Liver (tissue), 9 donors: ENCODE data around the gene ITGB2. TPM values are rescaled to one million over a fixed set of nuclear protein-coding genes. Genes with fewer than 3 reads are reported as not detected.

Experiments
- DNase-seq: peaks from one replicate; pipeline ENCODE4 v3.0.0-alpha.2; 2017; ENCODE audit warnings: low spot score
- H3K27ac ChIP-seq, 2 donors: one replicate each; pipeline ENCODE4 v1.7.0; 2013; ENCODE audit warnings: inconsistent platforms in 2 of 2, low read length in 2 of 2, control low read depth in 1 of 2, low read depth in 1 of 2, mild to moderate bottlenecking in 1 of 2
- H3K27me3 ChIP-seq, 4 donors: one replicate each; pipeline versions ENCODE4 v1.6.1 to v1.7.0; 2013; ENCODE audit warnings: low read length in 3 of 4, inconsistent platforms in 1 of 4, mild to moderate bottlenecking in 1 of 4, moderate library complexity in 1 of 4; ENCODE audit not compliant: control insufficient read depth in 4 of 4, insufficient read depth in 4 of 4
- H3K36me3 ChIP-seq, 4 donors: one replicate each; pipeline versions ENCODE4 v1.6.1 to v1.7.0; 2013; ENCODE audit warnings: low read length in 3 of 4, mild to moderate bottlenecking in 3 of 4, low read depth in 1 of 4, moderate library complexity in 1 of 4; ENCODE audit not compliant: control insufficient read depth in 4 of 4, insufficient read depth in 3 of 4
- H3K4me1 ChIP-seq, 4 donors: one replicate each; pipeline versions ENCODE4 v1.6.1 to v1.7.0; 2013; ENCODE audit warnings: low read length in 3 of 4, mild to moderate bottlenecking in 3 of 4, moderate library complexity in 1 of 4; ENCODE audit not compliant: control insufficient read depth in 4 of 4, insufficient read depth in 4 of 4
- H3K4me3 ChIP-seq, 3 donors: one replicate each; pipeline versions ENCODE4 v1.6.1 to v1.7.0; 2013; ENCODE audit warnings: low read length in 3 of 3, control low read depth in 1 of 3, low read depth in 1 of 3, mild to moderate bottlenecking in 1 of 3
- H3K9ac ChIP-seq, 2 donors: one replicate each; pipeline ENCODE4 v1.7.0; 2013; ENCODE audit warnings: low read length in 2 of 2, mild to moderate bottlenecking in 2 of 2, moderate library complexity in 2 of 2, control low read depth in 1 of 2, low read depth in 1 of 2
- H3K9me3 ChIP-seq, 4 donors: one replicate each; pipeline versions ENCODE4 v1.6.1 to v1.7.0; 2013; ENCODE audit warnings: low read length in 3 of 4; ENCODE audit not compliant: control insufficient read depth in 4 of 4
- FOXA1 ChIP-seq: IDR thresholded peaks from 2 replicates; pipeline ENCODE4 v1.6.1; 2016; ENCODE audit warnings: antibody characterized with exemption
- FOXA2 ChIP-seq: IDR thresholded peaks from 2 replicates; pipeline ENCODE4 v1.6.1; 2016; ENCODE audit warnings: antibody characterized with exemption
- GABPA ChIP-seq, 2 donors: IDR thresholded peaks in 1 of 2; conservative IDR thresholded peaks in 1 of 2; 2 replicates each; pipeline ENCODE4 v1.6.1; 2016; ENCODE audit warnings: antibody characterized with exemption in 2 of 2, mild to moderate bottlenecking in 1 of 2, moderate library complexity in 1 of 2
- HNF4A ChIP-seq, 2 donors: conservative IDR thresholded peaks; 2 replicates each; pipeline ENCODE4 v1.6.1; 2016; ENCODE audit warnings: antibody characterized with exemption in 2 of 2, mild to moderate bottlenecking in 2 of 2
- HNF4G ChIP-seq: IDR thresholded peaks from 2 replicates; pipeline ENCODE4 v1.6.1; 2016; ENCODE audit warnings: antibody characterized with exemption
- RXRA ChIP-seq, 2 donors: IDR thresholded peaks; 2 replicates each; pipeline ENCODE4 v1.6.1; 2017 to 2018; ENCODE audit warnings: antibody characterized with exemption in 2 of 2, mild to moderate bottlenecking in 1 of 2
- SP1 ChIP-seq: IDR thresholded peaks from 2 replicates; pipeline ENCODE4 v1.6.1; 2018; ENCODE audit warnings: antibody characterized with exemption, mild to moderate bottlenecking
- YY1 ChIP-seq: IDR thresholded peaks from 2 replicates; pipeline ENCODE4 v1.6.1; 2016; ENCODE audit warnings: antibody characterized with exemption, mild to moderate bottlenecking
- WGBS: extraction: QIAGEN DNeasy Blood & Tissue Kit; methylation state at CpG from one replicate; pipeline ENCODE4 v1.1.7; 2013; 5-methylcytosine and 5-hydroxymethylcytosine counted together
- polyA plus RNA-seq, 2 donors: library from polyadenylated mRNA; stranded (reverse) in 1 of 2; unstranded in 1 of 2; fragments of 200-250 nt in 1 of 2; fragments of >200 nt in 1 of 2; fragmentation: Nextera tagmentation in 1 of 2; extraction: Ambion mirVana in 1 of 2; gene quantifications; one replicate each; pipeline versions ENCODE4 v1.2.1 to v1.2.3, GENCODE V29; 2013 to 2015
- total RNA-seq, 2 donors: library from RNA; depleted of rRNA; stranded (reverse); fragments of >200 nt; gene quantifications; one replicate each; pipeline ENCODE4 v1.2.3, GENCODE V29; 2014
- TF ChIP-seq, protein P1 (sequence below): IDR thresholded peaks from 2 replicates; pipeline ENCODE4 v1.6.1; 2016; ENCODE audit warnings: antibody characterized with exemption
- TF ChIP-seq, protein P2 (sequence below): IDR thresholded peaks from 2 replicates; pipeline ENCODE4 v1.6.1; 2016; ENCODE audit warnings: antibody characterized with exemption
- TF ChIP-seq, protein P3 (sequence below): IDR thresholded peaks from 2 replicates; pipeline ENCODE4 v1.6.1; 2016; ENCODE audit warnings: antibody characterized with exemption
- TF ChIP-seq, protein P4 (sequence below): IDR thresholded peaks from 2 replicates; pipeline ENCODE4 v1.6.1; 2016; ENCODE audit warnings: antibody characterized with exemption, mild to moderate bottlenecking
- donor health status: healthy.
- donor health status: healthy.
- donor health status: healthy.
- donor health status: healthy.
- donor health status: healthy.

ITGB2 gene
- total and polyA plus RNA-seq, 4 donors, result 9.6 to 50.6 (median 28.7) TPM

DNA sequence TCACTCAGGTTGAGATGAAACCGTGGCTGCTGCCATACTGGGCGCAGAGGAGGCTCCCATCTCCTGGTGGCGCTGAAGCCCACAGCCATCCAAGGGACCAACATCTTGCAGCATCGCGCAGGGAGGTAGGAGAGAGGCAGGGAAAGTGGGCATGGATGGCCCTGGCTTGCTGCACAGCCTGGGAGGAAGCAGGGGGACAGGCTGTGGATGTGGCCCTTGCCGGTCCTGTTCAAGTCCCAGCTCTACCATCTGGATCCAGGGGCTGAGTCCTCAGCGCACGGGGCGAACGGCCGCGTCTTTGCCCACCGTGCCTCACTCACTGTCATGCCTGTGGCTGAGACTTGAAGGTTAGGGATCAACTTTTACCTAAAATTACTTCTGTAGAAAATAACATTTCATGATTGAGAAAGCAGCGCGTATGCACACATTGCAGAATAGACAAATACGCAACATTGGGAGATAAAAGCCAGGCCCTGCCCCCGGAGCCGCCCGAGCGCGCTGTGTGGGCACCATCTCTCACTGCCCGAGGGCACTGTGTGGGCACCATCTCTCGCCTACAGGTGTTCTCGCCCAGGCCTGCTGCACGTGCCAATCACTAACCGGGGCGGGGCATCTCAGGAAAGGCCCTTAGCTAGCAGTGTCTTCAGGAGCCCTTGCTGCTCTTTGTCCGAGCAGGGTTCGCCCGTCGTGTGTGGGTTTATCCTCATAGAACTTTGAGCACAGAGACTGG, 30.7 kb upstream of the ITGB2 start:
- DNase-seq, result no peak
- Histone ChIP-seq H3K9ac (no peak overlapping the region), H3K4me3 (no peak overlapping the region), H3K36me3 (peaks cover 0 to 13% (median 2%) of the 10 kb centered on the region in 4 donors), H3K9me3 (no peaks in the 10 kb centered on the region), H3K27ac (no peak overlapping the region), H3K27me3 (no peaks in the 10 kb centered on the region), H3K4me1 (peaks cover 3 to 18% (median 11%) of the 10 kb centered on the region in 4 donors)
- 79% methylated on average over 31 of the region's 31 CpGs for WGBS
- TF ChIP-seq, protein P1, sequence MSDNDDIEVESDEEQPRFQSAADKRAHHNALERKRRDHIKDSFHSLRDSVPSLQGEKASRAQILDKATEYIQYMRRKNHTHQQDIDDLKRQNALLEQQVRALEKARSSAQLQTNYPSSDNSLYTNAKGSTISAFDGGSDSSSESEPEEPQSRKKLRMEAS, result no peak
- TF ChIP-seq GABPA (IDR thresholded peaks at IDR 0.05 in 1 of 2, conservative IDR thresholded peaks at IDR 0.05 in 1 of 2) (no peak), RXRA (IDR thresholded peaks at IDR 0.05) (peak in 1 of 2 donors; percentile 61), FOXA2 (no peak), SP1 (no peak), HNF4A (conservative IDR thresholded peaks at IDR 0.05) (peak in 1 of 2 donors; percentile 32), FOXA1 (no peak), YY1 (no peak)
- TF ChIP-seq, protein P2, sequence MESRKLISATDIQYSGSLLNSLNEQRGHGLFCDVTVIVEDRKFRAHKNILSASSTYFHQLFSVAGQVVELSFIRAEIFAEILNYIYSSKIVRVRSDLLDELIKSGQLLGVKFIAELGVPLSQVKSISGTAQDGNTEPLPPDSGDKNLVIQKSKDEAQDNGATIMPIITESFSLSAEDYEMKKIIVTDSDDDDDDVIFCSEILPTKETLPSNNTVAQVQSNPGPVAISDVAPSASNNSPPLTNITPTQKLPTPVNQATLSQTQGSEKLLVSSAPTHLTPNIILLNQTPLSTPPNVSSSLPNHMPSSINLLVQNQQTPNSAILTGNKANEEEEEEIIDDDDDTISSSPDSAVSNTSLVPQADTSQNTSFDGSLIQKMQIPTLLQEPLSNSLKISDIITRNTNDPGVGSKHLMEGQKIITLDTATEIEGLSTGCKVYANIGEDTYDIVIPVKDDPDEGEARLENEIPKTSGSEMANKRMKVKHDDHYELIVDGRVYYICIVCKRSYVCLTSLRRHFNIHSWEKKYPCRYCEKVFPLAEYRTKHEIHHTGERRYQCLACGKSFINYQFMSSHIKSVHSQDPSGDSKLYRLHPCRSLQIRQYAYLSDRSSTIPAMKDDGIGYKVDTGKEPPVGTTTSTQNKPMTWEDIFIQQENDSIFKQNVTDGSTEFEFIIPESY, result no peak
- TF ChIP-seq, protein P3, sequence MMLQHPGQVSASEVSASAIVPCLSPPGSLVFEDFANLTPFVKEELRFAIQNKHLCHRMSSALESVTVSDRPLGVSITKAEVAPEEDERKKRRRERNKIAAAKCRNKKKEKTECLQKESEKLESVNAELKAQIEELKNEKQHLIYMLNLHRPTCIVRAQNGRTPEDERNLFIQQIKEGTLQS, result no peak

DNA sequence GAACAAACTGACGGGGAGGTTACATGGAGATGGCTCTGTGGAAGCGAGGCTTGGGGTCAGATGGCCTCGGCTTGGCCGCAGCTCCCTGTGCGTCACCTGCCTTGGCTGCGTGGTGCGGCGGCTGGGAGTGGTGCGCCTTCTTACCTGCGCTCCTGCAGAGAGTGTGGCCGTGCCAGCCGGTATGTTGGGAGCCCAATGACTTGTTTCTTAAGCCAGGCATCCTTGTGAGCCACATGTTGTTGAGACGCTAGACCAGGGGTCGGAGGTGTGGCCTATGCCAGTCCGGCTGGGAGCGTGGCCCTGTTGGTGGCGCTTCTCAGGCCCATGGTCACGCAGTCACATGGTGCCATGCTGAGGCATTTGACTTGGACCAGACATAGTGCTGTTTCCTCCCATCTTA, 29.7 kb upstream of the ITGB2 start:
- no peaks in the 10 kb centered on the region for H3K27me3 ChIP-seq
- peaks cover 0 to 5% (median 2%) of the 10 kb centered on the region in 4 donors for H3K36me3 ChIP-seq
- whole genome bisulfite sequencing, result 93% methylated on average over 18 of the region's 18 CpGs
- no peak for DNase-seq
- peaks cover 3 to 18% (median 11%) of the 10 kb centered on the region in 4 donors for H3K4me1 ChIP-seq
- no peak overlapping the region for H3K27ac ChIP-seq
- H3K9me3 ChIP-seq, result no peaks in the 10 kb centered on the region
- no peak for TF ChIP-seq FOXA2
- no peak for TF ChIP-seq YY1
- TF ChIP-seq, protein P4, sequence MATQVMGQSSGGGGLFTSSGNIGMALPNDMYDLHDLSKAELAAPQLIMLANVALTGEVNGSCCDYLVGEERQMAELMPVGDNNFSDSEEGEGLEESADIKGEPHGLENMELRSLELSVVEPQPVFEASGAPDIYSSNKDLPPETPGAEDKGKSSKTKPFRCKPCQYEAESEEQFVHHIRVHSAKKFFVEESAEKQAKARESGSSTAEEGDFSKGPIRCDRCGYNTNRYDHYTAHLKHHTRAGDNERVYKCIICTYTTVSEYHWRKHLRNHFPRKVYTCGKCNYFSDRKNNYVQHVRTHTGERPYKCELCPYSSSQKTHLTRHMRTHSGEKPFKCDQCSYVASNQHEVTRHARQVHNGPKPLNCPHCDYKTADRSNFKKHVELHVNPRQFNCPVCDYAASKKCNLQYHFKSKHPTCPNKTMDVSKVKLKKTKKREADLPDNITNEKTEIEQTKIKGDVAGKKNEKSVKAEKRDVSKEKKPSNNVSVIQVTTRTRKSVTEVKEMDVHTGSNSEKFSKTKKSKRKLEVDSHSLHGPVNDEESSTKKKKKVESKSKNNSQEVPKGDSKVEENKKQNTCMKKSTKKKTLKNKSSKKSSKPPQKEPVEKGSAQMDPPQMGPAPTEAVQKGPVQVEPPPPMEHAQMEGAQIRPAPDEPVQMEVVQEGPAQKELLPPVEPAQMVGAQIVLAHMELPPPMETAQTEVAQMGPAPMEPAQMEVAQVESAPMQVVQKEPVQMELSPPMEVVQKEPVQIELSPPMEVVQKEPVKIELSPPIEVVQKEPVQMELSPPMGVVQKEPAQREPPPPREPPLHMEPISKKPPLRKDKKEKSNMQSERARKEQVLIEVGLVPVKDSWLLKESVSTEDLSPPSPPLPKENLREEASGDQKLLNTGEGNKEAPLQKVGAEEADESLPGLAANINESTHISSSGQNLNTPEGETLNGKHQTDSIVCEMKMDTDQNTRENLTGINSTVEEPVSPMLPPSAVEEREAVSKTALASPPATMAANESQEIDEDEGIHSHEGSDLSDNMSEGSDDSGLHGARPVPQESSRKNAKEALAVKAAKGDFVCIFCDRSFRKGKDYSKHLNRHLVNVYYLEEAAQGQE, result no peak
- no peak for TF ChIP-seq HNF4G
- TF ChIP-seq RXRA (IDR thresholded peaks at IDR 0.05), result no peak
- H3K9ac ChIP-seq, result no peak overlapping the region
- no peak overlapping the region for H3K4me3 ChIP-seq
